GM15510 (cell line): ENCODE measurements around the gene KDM4B.

Experiments
- POLR2A ChIP-seq: IDR thresholded peaks from 3 replicates; pipeline ENCODE4 v1.6.1; 2011; ENCODE audit warnings: borderline replicate concordance; ENCODE audit not compliant: insufficient read length; ENCODE audit errors: extremely low read depth

KDM4B gene

GRCh38 chr19:4993683-4994082 is 24.8 kb downstream of the KDM4B start:
- no peak for TF ChIP-seq POLR2A

- no peak for TF ChIP-seq POLR2A
Measured at GRCh38 chr19:4996701-4997100, 27.8 kb downstream of the KDM4B start.

GRCh38 chr19:4997297-4997696 is 28.4 kb downstream of the KDM4B start:
- TF ChIP-seq POLR2A = no peak

GRCh38 chr19:5000120-5000611 is 31.3 kb downstream of the KDM4B start:
- TF ChIP-seq POLR2A = no peak

GRCh38 chr19:5001615-5002014 is 32.7 kb downstream of the KDM4B start:
- TF ChIP-seq POLR2A = no peak

GRCh38 chr19:5002143-5002542 is 33.2 kb downstream of the KDM4B start:
- no peak for TF ChIP-seq POLR2A

GRCh38 chr19:5003781-5004180 is 34.9 kb downstream of the KDM4B start:
- no peak for TF ChIP-seq POLR2A

GRCh38 chr19:5005096-5005495 is 36.2 kb downstream of the KDM4B start:
- TF ChIP-seq POLR2A = no peak

GRCh38 chr19:5006201-5006600 is 37.3 kb downstream of the KDM4B start:
- no peak for TF ChIP-seq POLR2A

- no peak for TF ChIP-seq POLR2A
Measured at GRCh38 chr19:5006821-5007220, 37.9 kb downstream of the KDM4B start.

- TF ChIP-seq POLR2A = no peak
Measured at GRCh38 chr19:5011476-5012238, 42.7 kb downstream of the KDM4B start.

- TF ChIP-seq POLR2A = no peak
Measured at GRCh38 chr19:5012688-5013457, 44.0 kb downstream of the KDM4B start.

- TF ChIP-seq POLR2A = no peak
Measured at GRCh38 chr19:5013761-5014160, 44.8 kb downstream of the KDM4B start.

- no peak for TF ChIP-seq POLR2A
Measured at GRCh38 chr19:5014941-5015340, 46.0 kb downstream of the KDM4B start.

GRCh38 chr19:5016268-5016667 is 47.4 kb downstream of the KDM4B start:
- TF ChIP-seq POLR2A = no peak

GRCh38 chr19:5016781-5017180 is 47.9 kb downstream of the KDM4B start:
- TF ChIP-seq POLR2A = no peak
